Neutrophil (primary cell): ENCODE data around the gene LRRC75B.
"Not testable (repeated sequence)": the region's sequence is repeated elsewhere in the genome, so short reads cannot be mapped to it uniquely, and the experiment has no call there.

Experiments
- H3K27ac ChIP-seq: fragments of 200-600 bp; sonication (generic); 2 replicates; pipeline ENCODE4 v1.5.1; 2016; ENCODE audit warnings: mild to moderate bottlenecking, moderate library complexity
- H3K27me3 ChIP-seq: fragments of 200-600 bp; sonication (generic); 2 replicates; pipeline ENCODE4 v1.6.0; 2016; ENCODE audit warnings: mild to moderate bottlenecking
- H3K36me3 ChIP-seq: fragments of 200-600 bp; sonication (generic); 2 replicates; pipeline ENCODE4 v1.5.1; 2017
- H3K4me1 ChIP-seq, 2 experiments: fragments of 200-600 bp in 1 of 2; sonication (generic) in 1 of 2; 1 replicate in 1 of 2; 2 replicates in 1 of 2; pipeline versions ENCODE4 v1.5.1 to v1.6.1; 2013 to 2016; ENCODE audit warnings: low read depth in 1 of 2, low read length in 1 of 2, mild to moderate bottlenecking in 1 of 2, moderate library complexity in 1 of 2; ENCODE audit not compliant: control insufficient read depth in 1 of 2, insufficient read depth in 1 of 2
- H3K4me3 ChIP-seq, 2 experiments: fragments of 200-600 bp in 1 of 2; sonication (generic) in 1 of 2; 1 replicate in 1 of 2; 2 replicates in 1 of 2; pipeline ENCODE4 v1.5.1; 2013 to 2016; ENCODE audit warnings: low read depth in 1 of 2, low read length in 1 of 2, mild to moderate bottlenecking in 1 of 2, moderate library complexity in 1 of 2
- H3K9me3 ChIP-seq: fragments of 200-600 bp; sonication (generic); 2 replicates; pipeline ENCODE4 v1.5.1; 2016
- TF ChIP-seq, protein P1 (sequence below): fragments of 200-600 bp; sonication (generic); IDR thresholded peaks from 2 replicates; pipeline ENCODE4 v1.5.1; 2016; ENCODE audit warnings: antibody characterized with exemption

LRRC75B gene

DNA sequence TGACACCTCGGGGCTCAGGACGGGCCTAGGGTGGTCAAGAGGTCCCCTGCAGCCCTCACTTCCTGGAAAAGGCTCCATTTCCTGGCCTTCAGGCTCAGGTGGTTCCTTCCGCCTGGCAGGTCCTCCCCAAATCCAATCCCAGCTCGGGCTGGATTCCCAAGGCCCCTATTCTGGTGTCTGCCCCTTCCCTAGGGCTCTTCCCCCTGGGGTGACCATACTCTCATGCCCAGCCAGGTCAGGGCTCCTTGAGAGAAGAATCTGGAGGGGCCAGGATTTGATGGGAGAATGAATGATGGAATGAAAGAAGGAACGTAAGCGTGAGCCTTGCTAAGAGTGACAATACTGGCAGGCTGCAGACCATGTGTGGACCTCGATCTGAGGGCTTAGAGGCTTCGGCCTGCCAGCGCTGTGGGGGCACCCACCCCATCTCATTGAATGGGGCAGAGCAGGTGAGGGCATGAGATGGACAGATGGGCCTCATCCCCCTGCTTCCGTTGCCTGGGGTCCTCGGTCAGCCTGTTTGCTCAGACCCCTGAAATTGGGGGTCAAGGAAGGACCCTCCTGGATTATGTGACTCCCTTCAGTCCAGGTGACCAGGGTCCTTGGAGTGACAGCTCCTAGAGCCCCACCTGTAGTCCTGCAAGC, 9.4 kb upstream of the LRRC75B start:
- H3K4me3 ChIP-seq, H3K27me3 ChIP-seq, H3K9me3 ChIP-seq, H3K36me3 ChIP-seq: not testable (repeated sequence)
- Histone ChIP-seq H3K27ac (peak overlapping the region; percentile 94), H3K4me1 (peaks cover 38 to 50% of the 10 kb centered on the region in 2 experiments)

DNA sequence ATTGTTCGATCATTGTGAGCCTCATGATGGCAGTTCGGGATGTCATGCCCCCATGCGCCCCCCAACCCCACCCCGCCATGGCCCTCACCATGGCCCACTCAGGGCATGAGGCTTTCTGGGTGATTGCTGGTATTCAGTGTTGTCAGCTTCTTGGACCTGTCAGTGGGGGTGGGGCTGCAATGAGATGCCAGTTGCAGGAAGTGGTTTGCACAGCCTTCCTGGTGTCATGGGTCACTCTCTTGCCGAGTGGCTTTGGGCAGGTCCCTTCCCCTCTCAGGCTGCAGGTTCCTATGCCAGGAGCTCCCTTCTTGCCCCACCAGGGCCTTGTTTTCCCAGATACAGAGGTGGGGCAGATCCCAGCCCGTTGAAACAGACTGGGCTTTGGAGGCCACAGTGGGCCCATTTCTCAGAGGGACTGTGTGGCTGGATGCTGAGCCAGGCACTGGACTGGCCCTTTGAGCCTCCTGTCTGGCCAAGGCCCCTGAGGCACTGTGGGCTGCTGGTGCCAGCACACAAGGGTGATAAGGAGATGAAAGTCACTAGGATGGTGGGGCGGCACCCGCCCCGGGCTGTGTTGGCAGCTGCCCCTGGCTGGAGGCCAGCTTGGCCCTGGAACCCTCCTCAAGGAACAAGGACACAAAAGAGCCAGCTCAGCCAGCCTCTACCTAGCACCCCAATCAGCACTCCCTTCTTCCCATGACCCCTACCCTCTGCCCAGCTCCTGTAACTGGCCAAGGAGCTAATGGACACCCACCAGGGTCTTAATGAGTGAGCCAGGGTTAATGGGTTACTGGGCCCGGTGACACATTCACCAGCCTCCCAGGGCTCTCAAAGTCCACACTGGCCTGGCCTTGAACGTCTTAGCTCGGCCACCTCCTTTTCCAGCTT, 8.6 kb upstream of the LRRC75B start:
- no peaks in the 10 kb centered on the region for H3K36me3 ChIP-seq
- peak overlapping the region; percentile 94 for H3K27ac ChIP-seq
- no peaks in the 10 kb centered on the region for H3K27me3 ChIP-seq
- no peaks in the 10 kb centered on the region for H3K9me3 ChIP-seq
- peak overlapping the region in 1 of 2 experiments; percentile 21 for H3K4me3 ChIP-seq
- TF ChIP-seq, protein P1, sequence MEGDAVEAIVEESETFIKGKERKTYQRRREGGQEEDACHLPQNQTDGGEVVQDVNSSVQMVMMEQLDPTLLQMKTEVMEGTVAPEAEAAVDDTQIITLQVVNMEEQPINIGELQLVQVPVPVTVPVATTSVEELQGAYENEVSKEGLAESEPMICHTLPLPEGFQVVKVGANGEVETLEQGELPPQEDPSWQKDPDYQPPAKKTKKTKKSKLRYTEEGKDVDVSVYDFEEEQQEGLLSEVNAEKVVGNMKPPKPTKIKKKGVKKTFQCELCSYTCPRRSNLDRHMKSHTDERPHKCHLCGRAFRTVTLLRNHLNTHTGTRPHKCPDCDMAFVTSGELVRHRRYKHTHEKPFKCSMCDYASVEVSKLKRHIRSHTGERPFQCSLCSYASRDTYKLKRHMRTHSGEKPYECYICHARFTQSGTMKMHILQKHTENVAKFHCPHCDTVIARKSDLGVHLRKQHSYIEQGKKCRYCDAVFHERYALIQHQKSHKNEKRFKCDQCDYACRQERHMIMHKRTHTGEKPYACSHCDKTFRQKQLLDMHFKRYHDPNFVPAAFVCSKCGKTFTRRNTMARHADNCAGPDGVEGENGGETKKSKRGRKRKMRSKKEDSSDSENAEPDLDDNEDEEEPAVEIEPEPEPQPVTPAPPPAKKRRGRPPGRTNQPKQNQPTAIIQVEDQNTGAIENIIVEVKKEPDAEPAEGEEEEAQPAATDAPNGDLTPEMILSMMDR, result no peak
- H3K4me1 ChIP-seq, result peaks cover 36 to 47% of the 10 kb centered on the region in 2 experiments

DNA sequence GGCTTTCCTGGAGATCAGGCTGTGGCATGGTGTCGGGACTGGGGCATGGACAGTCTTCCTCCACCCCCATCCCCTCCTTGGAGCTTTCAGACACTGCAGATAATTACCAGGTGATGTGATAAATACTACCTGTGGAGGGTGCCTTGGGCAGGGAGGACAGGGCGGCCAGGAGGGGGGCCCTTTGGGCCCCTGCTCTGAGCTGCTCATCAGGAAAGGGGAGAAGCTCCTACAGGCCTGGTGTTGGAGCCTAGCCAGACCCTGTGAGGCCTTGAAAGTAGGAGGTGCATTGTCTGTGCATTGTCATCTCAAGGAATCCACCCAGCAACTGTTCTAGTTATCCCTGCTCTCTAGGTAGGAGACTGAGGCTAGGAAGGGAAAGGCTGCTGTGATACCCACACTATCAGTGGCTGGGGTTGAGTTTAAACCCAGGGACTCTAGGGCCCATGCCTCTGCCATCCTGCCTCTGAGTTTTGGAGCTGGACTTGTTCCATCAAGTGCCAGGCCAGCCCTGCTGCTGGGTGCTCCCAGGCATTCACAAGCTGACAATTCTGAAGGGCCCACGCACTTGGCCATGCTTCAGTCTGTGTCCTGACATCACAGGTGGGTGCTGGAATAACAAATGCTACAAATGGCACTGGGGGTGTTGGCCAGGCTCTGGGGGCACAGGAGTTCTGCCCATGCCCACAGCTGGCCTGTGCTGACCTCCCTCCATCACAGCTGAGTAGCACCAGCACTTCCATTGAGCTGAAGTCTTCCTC, 7.3 kb upstream of the LRRC75B start:
- H3K27me3 ChIP-seq, H3K9me3 ChIP-seq, H3K4me3 ChIP-seq, H3K36me3 ChIP-seq: not testable (repeated sequence)
- Histone ChIP-seq H3K27ac (peak overlapping the region; percentile 94), H3K4me1 (peaks cover 36 to 52% of the 10 kb centered on the region in 2 experiments)

DNA sequence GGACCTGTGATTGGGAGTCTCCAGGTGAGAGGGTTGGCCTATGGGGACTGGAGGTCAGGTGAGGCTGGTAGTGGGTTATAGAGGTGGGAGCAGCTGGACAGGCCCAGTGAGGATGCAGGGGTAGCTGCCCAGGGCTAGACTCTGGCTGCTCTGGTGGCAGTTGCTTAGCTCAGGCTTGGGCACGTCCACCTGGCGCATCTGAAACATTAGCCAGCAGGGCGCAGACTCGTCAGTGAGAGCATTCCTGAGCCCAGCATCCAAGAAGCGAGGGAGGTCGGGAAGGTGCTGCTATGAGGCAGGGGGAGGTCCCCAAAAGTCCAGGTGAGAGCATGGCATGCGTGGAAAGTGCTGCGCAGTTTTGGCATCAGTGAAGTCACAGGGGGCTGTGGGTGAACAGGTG, 6.6 kb upstream of the LRRC75B start:
- TF ChIP-seq, protein P1, result no peak
- Histone ChIP-seq H3K4me1 (peaks cover 36 to 50% of the 10 kb centered on the region in 2 experiments), H3K27ac (no peak overlapping the region), H3K27me3 (no peaks in the 10 kb centered on the region), H3K9me3 (no peaks in the 10 kb centered on the region), H3K36me3 (no peaks in the 10 kb centered on the region), H3K4me3 (no peak overlapping the region)

DNA sequence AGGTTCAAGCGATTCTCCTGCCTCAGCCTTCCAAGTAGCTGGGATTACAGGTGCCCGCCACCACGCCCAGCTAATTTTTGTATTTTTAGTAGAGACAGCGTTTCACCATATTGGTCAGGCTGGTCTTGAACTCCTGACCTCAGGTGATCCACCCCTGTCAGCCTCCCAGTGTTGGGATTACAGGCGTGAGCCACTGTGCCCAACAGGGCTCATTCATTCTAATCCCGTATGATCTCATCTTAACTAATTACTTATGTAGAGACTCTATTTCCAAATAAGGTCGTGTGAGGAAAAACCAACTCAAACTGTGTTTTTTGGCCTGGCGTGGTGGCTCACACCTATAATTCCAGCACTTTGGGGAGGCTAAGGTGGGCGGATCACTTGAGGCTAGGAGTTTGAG, 4.2 kb upstream of the LRRC75B start:
- not testable (repeated sequence) for H3K4me3 ChIP-seq, H3K36me3 ChIP-seq, H3K27ac ChIP-seq, H3K9me3 ChIP-seq, H3K27me3 ChIP-seq
- H3K4me1 ChIP-seq, result peaks cover 27 to 36% of the 10 kb centered on the region in 2 experiments

DNA sequence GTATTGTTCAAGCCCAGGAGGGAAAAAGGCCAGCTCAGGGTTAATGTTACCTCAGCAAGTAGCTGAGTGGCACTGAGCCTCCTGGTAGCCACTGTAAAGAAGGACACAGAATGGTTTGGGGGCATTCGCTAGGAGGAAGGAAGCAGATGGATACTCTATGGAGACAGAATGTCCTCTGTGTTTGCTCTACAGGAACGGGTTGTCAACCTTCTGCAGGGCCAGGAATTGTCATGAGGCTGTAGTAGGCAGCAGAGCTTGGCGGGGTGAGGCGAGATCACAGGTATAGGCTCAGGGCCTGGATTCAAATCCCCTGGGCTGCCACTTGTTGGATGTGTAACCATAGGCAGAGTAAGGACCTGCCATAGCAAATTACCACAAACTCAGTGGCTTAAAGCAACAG, 3.0 kb upstream of the LRRC75B start:
- TF ChIP-seq, protein P1, result no peak
- H3K27me3 ChIP-seq, result peaks cover 7% of the 10 kb centered on the region
- no peaks in the 10 kb centered on the region for H3K36me3 ChIP-seq
- no peak overlapping the region for H3K27ac ChIP-seq
- H3K4me3 ChIP-seq, result no peak overlapping the region
- no peaks in the 10 kb centered on the region for H3K9me3 ChIP-seq
- H3K4me1 ChIP-seq, result peaks cover 16 to 28% of the 10 kb centered on the region in 2 experiments
